CD14-positive monocyte (primary cell): ENCODE measurements around the gene IGF2BP3. TPM values are rescaled to one million over a fixed set of nuclear protein-coding genes. Genes with fewer than 3 reads are reported as not detected.

Experiments
- DNase-seq, 3 donors: peaks; one replicate each; pipeline ENCODE4 v3.0.0-alpha.2; 2011 to 2022
- H2AFZ ChIP-seq: 2 replicates; pipeline ENCODE4 v1.6.0; 2012; ENCODE audit warnings: mild to moderate bottlenecking, low read depth, low read length, inconsistent platforms; ENCODE audit not compliant: insufficient read depth, poor library complexity, severe bottlenecking
- H3K27ac ChIP-seq, 2 donors: 1 replicate in 1 of 2; 2 replicates in 1 of 2; pipeline ENCODE4 v1.5.1; 2012 to 2013; ENCODE audit warnings: low read length in 2 of 2, control low read depth in 1 of 2, inconsistent platforms in 1 of 2, low read depth in 1 of 2, mild to moderate bottlenecking in 1 of 2
- H3K27me3 ChIP-seq, 2 donors: one replicate each; pipeline versions ENCODE4 v1.6.0 to v1.6.1; 2011 to 2013; ENCODE audit warnings: low read length in 2 of 2; ENCODE audit not compliant: control insufficient read depth in 2 of 2, insufficient read depth in 2 of 2
- H3K36me3 ChIP-seq, 2 donors: replicated peaks in 1 of 2; 1 replicate in 1 of 2; 2 replicates in 1 of 2; pipeline versions ENCODE4 v1.5.1 to v1.6.1; 2012 to 2013; ENCODE audit warnings: low read length in 2 of 2, control low read depth in 1 of 2, inconsistent platforms in 1 of 2, mild to moderate bottlenecking in 1 of 2; ENCODE audit not compliant: insufficient read depth in 2 of 2, control insufficient read depth in 1 of 2
- H3K4me1 ChIP-seq, 2 donors: 1 replicate in 1 of 2; 2 replicates in 1 of 2; pipeline versions ENCODE4 v1.5.1 to v1.6.1; 2012 to 2013; ENCODE audit warnings: low read length in 2 of 2, control low read depth in 1 of 2, inconsistent platforms in 1 of 2, mild to moderate bottlenecking in 1 of 2, moderate library complexity in 1 of 2; ENCODE audit not compliant: insufficient read depth in 2 of 2, control insufficient read depth in 1 of 2
- H3K4me2 ChIP-seq: replicated peaks from 2 replicates; pipeline ENCODE3; 2012; ENCODE audit warnings: low read length, moderate library complexity, mild to moderate bottlenecking; ENCODE audit not compliant: poor library complexity, severe bottlenecking; ENCODE audit errors: extremely low read depth
- H3K4me3 ChIP-seq, 3 experiments: fragments of 200-600 bp in 1 of 3; sonication (generic) in 1 of 3; replicated peaks in 1 of 3; 1 replicate in 2 of 3; 2 replicates in 1 of 3; pipeline ENCODE4 v1.5.1; 2011 to 2013; ENCODE audit warnings: low read length in 3 of 3, mild to moderate bottlenecking in 3 of 3, control low read depth in 2 of 3, low read depth in 2 of 3, inconsistent platforms in 1 of 3, moderate library complexity in 1 of 3
- H3K79me2 ChIP-seq: 2 replicates; pipeline ENCODE4 v1.6.0; 2012; ENCODE audit warnings: mild to moderate bottlenecking, control low read depth, inconsistent platforms, low read length, moderate library complexity; ENCODE audit not compliant: insufficient read depth
- H3K9ac ChIP-seq: 2 replicates; pipeline ENCODE4 v1.6.0; 2017; ENCODE audit warnings: low read length, mild to moderate bottlenecking; ENCODE audit not compliant: insufficient read depth, poor library complexity, severe bottlenecking
- H3K9me3 ChIP-seq, 2 donors: replicated peaks in 1 of 2; 1 replicate in 1 of 2; 2 replicates in 1 of 2; pipeline versions ENCODE4 v1.5.1 to v1.6.1; 2012 to 2013; ENCODE audit warnings: low read length in 2 of 2, control low read depth in 1 of 2; ENCODE audit not compliant: control insufficient read depth in 1 of 2, insufficient read depth in 1 of 2
- H4K20me1 ChIP-seq: 2 replicates; pipeline ENCODE4 v1.6.0; 2012; ENCODE audit warnings: mild to moderate bottlenecking, low read length, control low read depth, moderate library complexity; ENCODE audit not compliant: insufficient read depth
- H3K27ac Mint-ChIP-seq, 7 donors: one replicate each; pipeline ENCODE4 v1.8.0; 2020; ENCODE audit warnings: mild to moderate bottlenecking in 7 of 7, mixed read lengths in 7 of 7, moderate library complexity in 6 of 7, inconsistent platforms in 2 of 7
- H3K27me3 Mint-ChIP-seq, 3 donors: one replicate each; pipeline ENCODE4 v1.8.0; 2021 to 2022; ENCODE audit warnings: low read depth in 3 of 3, mild to moderate bottlenecking in 3 of 3, mixed read lengths in 3 of 3, moderate library complexity in 3 of 3, inconsistent platforms in 1 of 3
- H3K36me3 Mint-ChIP-seq, 2 donors: one replicate each; pipeline ENCODE4 v1.8.0; 2020; ENCODE audit warnings: mixed read lengths in 2 of 2, inconsistent platforms in 1 of 2, mild to moderate bottlenecking in 1 of 2
- H3K4me1 Mint-ChIP-seq: one replicate; pipeline ENCODE4 v1.8.0; 2020; ENCODE audit warnings: mild to moderate bottlenecking, mixed read lengths
- H3K4me3 Mint-ChIP-seq, 2 donors: one replicate each; pipeline ENCODE4 v1.8.0; 2020; ENCODE audit warnings: mild to moderate bottlenecking in 2 of 2, mixed read lengths in 2 of 2, moderate library complexity in 1 of 2
- H3K9me3 Mint-ChIP-seq, 7 donors: one replicate each; pipeline ENCODE4 v1.8.0; 2020 to 2022; ENCODE audit warnings: mixed read lengths in 7 of 7, mild to moderate bottlenecking in 6 of 7, moderate library complexity in 6 of 7, inconsistent platforms in 2 of 7
- WGBS: methylation state at CpG from one replicate; pipeline ENCODE4 v1.1.5; 2013; ENCODE audit warnings: missing lambda C conversion rate; ENCODE audit not compliant: insufficient coverage; 5-methylcytosine and 5-hydroxymethylcytosine counted together
- intact Hi-C, 2 donors: fragments of 100-400 bp; cut with micrococcal nuclease; formaldehyde crosslinking; loops; one replicate each; pipeline versions ENCODE4 v1.15.0 to v1.15.1; 2023
- polyA plus RNA-seq, 3 donors: library from polyadenylated mRNA; depleted of rRNA in 1 of 3; unstranded in 2 of 3; stranded (reverse) in 1 of 3; fragments of 300-500 nt in 2 of 3; fragments of >200 nt in 1 of 3; fragmentation: Illumina TruSeq in 2 of 3; gene quantifications; 1 replicate in 2 of 3; 2 replicates in 1 of 3; pipeline ENCODE4 v1.2.3, GENCODE V29; 2012 to 2021
- TF ChIP-seq, protein P1 (sequence below): fragments of 200-600 bp; IDR thresholded peaks from one replicate; pipeline ENCODE4 v1.8.0; 2022; ENCODE audit warnings: antibody characterized with exemption, mild to moderate bottlenecking

Gene IGF2BP3
- polyA plus RNA-seq, 3 donors = 0.60 to 5.3 (median 3.2) TPM

DNA sequence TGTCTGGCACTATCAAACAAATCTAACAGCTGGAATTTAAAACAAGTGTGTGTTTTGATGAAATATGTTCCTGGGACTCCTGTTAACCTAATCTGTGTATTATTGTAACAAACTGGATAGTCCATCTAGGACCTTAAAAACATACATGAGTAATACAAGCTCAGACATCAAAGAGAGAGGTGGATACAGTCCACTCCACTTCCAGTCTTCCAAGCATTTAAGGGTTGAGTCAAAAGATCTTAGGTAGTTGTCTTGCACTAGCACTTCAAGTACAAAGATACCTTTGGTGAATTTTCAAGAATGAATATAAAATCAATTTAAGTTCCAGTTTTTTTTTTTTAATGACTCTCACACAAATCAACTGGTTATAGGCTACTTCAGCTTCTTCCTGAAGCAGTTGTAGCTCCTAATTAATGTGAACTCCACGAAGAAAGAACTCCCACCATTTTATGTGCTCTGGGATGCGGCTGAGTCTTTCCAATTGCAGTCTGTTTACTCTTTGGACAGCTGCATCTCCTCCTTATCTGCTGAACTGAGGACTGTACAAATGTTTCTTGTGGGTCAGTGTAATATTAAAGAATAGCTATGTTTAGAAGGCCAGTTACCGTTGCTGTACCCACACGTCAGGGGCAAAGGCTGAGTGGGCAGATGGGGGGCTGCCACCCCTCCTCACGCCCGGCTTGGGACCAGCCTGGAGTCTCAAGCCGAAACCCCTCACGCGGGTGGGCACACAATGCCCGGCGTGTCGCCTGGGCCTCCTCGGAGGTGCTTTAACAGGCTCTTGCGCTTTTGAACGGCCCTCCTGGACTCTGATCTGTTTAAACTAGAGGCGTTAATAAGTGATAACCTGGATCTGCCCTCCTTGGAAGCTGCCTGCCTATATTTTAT is 2.9 kb upstream of the IGF2BP3 start:
- no peak overlapping the region for H3K27ac ChIP-seq
- H3K9ac ChIP-seq = no peak overlapping the region
- no peak overlapping the region for H3K27ac Mint-ChIP-seq
- peak overlapping the region; percentile 97 for H3K4me2 ChIP-seq
- H3K4me3 ChIP-seq = peak overlapping the region in 1 of 3 experiments; percentile 73
- peaks cover 74 to 87% (median 77%) of the 10 kb centered on the region in 3 donors for H3K27me3 Mint-ChIP-seq
- H3K79me2 ChIP-seq = no peaks in the 10 kb centered on the region
- no peak for DNase-seq
- H3K9me3 Mint-ChIP-seq = peaks cover 0 to 39% (median 27%) of the 10 kb centered on the region in 7 donors
- WGBS = 8% methylated on average over 8 of the region's 16 CpGs
- H3K36me3 ChIP-seq = no peaks in the 10 kb centered on the region
- peaks cover 46 to 56% of the 10 kb centered on the region in 2 donors for H3K4me1 ChIP-seq
- peaks cover 76 to 93% of the 10 kb centered on the region in 2 donors for H3K27me3 ChIP-seq
- TF ChIP-seq, protein P1, sequence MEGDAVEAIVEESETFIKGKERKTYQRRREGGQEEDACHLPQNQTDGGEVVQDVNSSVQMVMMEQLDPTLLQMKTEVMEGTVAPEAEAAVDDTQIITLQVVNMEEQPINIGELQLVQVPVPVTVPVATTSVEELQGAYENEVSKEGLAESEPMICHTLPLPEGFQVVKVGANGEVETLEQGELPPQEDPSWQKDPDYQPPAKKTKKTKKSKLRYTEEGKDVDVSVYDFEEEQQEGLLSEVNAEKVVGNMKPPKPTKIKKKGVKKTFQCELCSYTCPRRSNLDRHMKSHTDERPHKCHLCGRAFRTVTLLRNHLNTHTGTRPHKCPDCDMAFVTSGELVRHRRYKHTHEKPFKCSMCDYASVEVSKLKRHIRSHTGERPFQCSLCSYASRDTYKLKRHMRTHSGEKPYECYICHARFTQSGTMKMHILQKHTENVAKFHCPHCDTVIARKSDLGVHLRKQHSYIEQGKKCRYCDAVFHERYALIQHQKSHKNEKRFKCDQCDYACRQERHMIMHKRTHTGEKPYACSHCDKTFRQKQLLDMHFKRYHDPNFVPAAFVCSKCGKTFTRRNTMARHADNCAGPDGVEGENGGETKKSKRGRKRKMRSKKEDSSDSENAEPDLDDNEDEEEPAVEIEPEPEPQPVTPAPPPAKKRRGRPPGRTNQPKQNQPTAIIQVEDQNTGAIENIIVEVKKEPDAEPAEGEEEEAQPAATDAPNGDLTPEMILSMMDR = no peak
- H3K9me3 ChIP-seq = peaks cover 0 to 20% of the 10 kb centered on the region in 2 donors
- peak overlapping the region; percentile 78 to 80 for H3K4me3 Mint-ChIP-seq
- H3K4me1 Mint-ChIP-seq = peaks cover 41% of the 10 kb centered on the region
- H3K36me3 Mint-ChIP-seq = peaks cover 4 to 20% of the 10 kb centered on the region in 2 donors
- intact Hi-C loops = loop anchor here in 1 of 2 donors (5.0 to 10.0 kb wide), 2 partner anchors 62 to 291 kb away; partner anchors contain the start of genes NUP42 and TRA2A
- H2AFZ ChIP-seq = peak overlapping the region; percentile 83
- no peaks in the 10 kb centered on the region for H4K20me1 ChIP-seq

DNA sequence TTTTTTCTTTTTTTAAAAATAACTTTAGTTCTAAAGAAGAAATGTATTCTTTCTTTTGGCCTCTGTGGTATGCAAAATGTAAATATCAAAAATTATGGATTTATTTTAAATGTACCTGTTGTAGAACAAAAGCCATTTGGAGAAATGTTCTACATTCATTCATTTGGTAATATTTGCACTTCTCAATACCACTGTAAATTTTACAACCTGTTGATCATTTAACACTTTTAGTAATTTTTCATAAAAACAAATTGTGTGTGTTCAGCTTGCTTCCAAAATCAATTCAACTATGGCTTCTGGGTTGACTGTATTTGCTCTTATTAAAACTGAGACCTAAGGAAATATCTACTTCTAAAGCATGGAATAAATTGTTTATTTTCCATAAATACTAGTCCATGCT is 2.3 kb upstream of the IGF2BP3 start:
- peaks cover 4 to 23% of the 10 kb centered on the region in 2 donors for H3K36me3 Mint-ChIP-seq
- H4K20me1 ChIP-seq = no peaks in the 10 kb centered on the region
- peak overlapping the region in 1 of 2 donors; percentile 80 for H3K4me3 Mint-ChIP-seq
- H2AFZ ChIP-seq = no peak overlapping the region
- DNase-seq = no peak
- H3K4me1 Mint-ChIP-seq = peaks cover 47% of the 10 kb centered on the region
- peaks cover 79 to 93% of the 10 kb centered on the region in 2 donors for H3K27me3 ChIP-seq
- no peak overlapping the region for H3K4me3 ChIP-seq
- H3K9me3 Mint-ChIP-seq = peaks cover 0 to 42% (median 30%) of the 10 kb centered on the region in 7 donors
- H3K36me3 ChIP-seq = no peaks in the 10 kb centered on the region
- peaks cover 53 to 63% of the 10 kb centered on the region in 2 donors for H3K4me1 ChIP-seq
- peaks cover 78 to 90% (median 84%) of the 10 kb centered on the region in 3 donors for H3K27me3 Mint-ChIP-seq
- H3K9me3 ChIP-seq = peaks cover 0 to 20% of the 10 kb centered on the region in 2 donors
- no peak overlapping the region for H3K27ac Mint-ChIP-seq
- H3K4me2 ChIP-seq = no peak overlapping the region
- intact Hi-C loops = loop anchor here in 1 of 2 donors (5.0 to 10.0 kb wide), 2 partner anchors 62 to 290 kb away; partner anchors contain the start of genes NUP42 and TRA2A
- no peak overlapping the region for H3K9ac ChIP-seq
- TF ChIP-seq, protein P1 = no peak
- no peaks in the 10 kb centered on the region for H3K79me2 ChIP-seq
- H3K27ac ChIP-seq = no peak overlapping the region
